ENCODE results near the gene EFCAB11.

DNA sequence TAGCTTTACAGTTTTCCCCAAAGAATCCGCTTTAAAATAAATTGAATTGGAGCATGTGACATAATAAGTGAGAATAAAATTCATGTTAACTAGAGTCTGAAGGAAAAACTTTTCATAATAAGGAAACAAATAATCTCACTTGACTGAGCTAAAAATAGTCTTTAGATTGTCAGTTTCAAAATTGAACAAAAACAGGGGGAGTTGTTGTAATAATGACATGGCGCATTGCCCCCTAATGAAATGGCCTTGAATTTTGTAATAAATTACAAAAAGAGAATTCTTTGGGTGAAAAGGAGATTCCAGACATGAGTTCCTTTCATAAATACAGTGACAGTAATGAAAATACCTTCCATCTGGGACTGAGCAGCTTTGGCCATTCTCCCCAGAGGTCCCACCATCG lies 178.6 kb downstream of the EFCAB11 start:
- TF ChIP-seq, protein P1, sequence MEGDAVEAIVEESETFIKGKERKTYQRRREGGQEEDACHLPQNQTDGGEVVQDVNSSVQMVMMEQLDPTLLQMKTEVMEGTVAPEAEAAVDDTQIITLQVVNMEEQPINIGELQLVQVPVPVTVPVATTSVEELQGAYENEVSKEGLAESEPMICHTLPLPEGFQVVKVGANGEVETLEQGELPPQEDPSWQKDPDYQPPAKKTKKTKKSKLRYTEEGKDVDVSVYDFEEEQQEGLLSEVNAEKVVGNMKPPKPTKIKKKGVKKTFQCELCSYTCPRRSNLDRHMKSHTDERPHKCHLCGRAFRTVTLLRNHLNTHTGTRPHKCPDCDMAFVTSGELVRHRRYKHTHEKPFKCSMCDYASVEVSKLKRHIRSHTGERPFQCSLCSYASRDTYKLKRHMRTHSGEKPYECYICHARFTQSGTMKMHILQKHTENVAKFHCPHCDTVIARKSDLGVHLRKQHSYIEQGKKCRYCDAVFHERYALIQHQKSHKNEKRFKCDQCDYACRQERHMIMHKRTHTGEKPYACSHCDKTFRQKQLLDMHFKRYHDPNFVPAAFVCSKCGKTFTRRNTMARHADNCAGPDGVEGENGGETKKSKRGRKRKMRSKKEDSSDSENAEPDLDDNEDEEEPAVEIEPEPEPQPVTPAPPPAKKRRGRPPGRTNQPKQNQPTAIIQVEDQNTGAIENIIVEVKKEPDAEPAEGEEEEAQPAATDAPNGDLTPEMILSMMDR (IDR thresholded peaks at IDR 0.05), result no peak
- no peak for TF ChIP-seq POLR2A (IDR thresholded peaks at IDR 0.05)

Data from thyroid gland (tissue), 4 donors.